Adrenal gland (tissue), 5 donors: ENCODE results near the gene RNF214.

Experiments used
- POLR2A ChIP-seq, 2 donors: fragments of 450-650 bp; IDR thresholded peaks; one replicate each; pipeline ENCODE4 v1.6.1; 2017; ENCODE audit warnings: antibody characterized with exemption in 2 of 2, mild to moderate bottlenecking in 2 of 2, moderate library complexity in 1 of 2
- TF ChIP-seq, protein P1 (sequence below), 6 experiments: fragments of 450-650 bp in 4 of 6; fragments of 200-600 bp in 2 of 6; sonication (generic) in 1 of 6; IDR thresholded peaks; 1 replicate in 5 of 6; 2 replicates in 1 of 6; pipeline versions ENCODE4 v1.5.1 to v1.8.0; 2016 to 2021; ENCODE audit warnings: antibody characterized with exemption in 6 of 6, mild to moderate bottlenecking in 2 of 6, moderate library complexity in 1 of 6
- donor health status: DM: no; HTN: no; CAD: no.

DNA sequence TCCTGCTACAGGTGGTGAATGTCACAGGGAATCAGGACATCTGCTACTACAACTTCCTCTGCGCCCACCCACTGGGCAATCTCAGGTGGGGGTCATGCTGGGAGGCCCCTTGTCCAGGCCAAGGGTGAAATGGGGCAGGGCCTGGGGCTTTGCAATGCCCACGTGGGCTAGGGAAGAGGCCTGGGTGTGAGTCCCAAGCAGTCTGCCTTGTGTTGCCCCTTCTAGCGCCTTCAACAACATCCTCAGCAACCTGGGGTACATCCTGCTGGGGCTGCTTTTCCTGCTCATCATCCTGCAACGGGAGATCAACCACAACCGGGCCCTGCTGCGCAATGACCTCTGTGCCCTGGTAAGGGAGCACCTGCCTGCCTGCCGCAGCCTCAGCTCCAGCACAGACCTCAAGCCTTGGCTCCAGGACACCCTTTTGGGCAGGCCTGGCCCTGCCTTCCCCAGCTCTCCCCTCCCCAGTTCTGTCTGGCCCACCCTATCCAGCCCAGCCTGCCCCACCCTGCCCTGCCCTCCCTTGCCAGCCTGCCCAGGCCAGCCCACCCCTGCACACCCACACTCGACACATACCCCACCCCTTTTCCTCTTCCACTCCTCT lies 42.4 kb upstream of the RNF214 start:
- TF ChIP-seq, protein P1, sequence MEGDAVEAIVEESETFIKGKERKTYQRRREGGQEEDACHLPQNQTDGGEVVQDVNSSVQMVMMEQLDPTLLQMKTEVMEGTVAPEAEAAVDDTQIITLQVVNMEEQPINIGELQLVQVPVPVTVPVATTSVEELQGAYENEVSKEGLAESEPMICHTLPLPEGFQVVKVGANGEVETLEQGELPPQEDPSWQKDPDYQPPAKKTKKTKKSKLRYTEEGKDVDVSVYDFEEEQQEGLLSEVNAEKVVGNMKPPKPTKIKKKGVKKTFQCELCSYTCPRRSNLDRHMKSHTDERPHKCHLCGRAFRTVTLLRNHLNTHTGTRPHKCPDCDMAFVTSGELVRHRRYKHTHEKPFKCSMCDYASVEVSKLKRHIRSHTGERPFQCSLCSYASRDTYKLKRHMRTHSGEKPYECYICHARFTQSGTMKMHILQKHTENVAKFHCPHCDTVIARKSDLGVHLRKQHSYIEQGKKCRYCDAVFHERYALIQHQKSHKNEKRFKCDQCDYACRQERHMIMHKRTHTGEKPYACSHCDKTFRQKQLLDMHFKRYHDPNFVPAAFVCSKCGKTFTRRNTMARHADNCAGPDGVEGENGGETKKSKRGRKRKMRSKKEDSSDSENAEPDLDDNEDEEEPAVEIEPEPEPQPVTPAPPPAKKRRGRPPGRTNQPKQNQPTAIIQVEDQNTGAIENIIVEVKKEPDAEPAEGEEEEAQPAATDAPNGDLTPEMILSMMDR (IDR thresholded peaks at IDR 0.05): no peak
- TF ChIP-seq POLR2A (IDR thresholded peaks at IDR 0.05): no peak
